ENCODE results near the gene NCK2.

Gene NCK2

GRCh38 chr2:105804266-105804665 lies 59.6 kb downstream of the NCK2 start:
- ATAC-seq (ENCODE audit: low read depth) (no peak), DNase-seq (ENCODE audit: low spot score) (no peak)
- H3K4me1 ChIP-seq (ENCODE audit: insufficient read depth, poor library complexity, severe bottlenecking) = no peaks in the 10 kb centered on the region
- TF ChIP-seq, protein P1, sequence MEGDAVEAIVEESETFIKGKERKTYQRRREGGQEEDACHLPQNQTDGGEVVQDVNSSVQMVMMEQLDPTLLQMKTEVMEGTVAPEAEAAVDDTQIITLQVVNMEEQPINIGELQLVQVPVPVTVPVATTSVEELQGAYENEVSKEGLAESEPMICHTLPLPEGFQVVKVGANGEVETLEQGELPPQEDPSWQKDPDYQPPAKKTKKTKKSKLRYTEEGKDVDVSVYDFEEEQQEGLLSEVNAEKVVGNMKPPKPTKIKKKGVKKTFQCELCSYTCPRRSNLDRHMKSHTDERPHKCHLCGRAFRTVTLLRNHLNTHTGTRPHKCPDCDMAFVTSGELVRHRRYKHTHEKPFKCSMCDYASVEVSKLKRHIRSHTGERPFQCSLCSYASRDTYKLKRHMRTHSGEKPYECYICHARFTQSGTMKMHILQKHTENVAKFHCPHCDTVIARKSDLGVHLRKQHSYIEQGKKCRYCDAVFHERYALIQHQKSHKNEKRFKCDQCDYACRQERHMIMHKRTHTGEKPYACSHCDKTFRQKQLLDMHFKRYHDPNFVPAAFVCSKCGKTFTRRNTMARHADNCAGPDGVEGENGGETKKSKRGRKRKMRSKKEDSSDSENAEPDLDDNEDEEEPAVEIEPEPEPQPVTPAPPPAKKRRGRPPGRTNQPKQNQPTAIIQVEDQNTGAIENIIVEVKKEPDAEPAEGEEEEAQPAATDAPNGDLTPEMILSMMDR (IDR thresholded peaks at IDR 0.05; ENCODE audit: poor library complexity, severe bottlenecking) = no peak
- no peaks in the 10 kb centered on the region for H3K27me3 ChIP-seq (ENCODE audit: insufficient read depth, poor library complexity, severe bottlenecking)
- no peak overlapping the region for H3K27ac ChIP-seq (ENCODE audit: poor library complexity, severe bottlenecking)
- H3K9me3 ChIP-seq (ENCODE audit: severe bottlenecking) = no peaks in the 10 kb centered on the region
- H3K36me3 ChIP-seq (ENCODE audit: low read depth) = no peaks in the 10 kb centered on the region; the same call in 1 of the 2 replicates
- H3K4me3 ChIP-seq (ENCODE audit: severe bottlenecking) = no peak overlapping the region

- no peaks in the 10 kb centered on the region for H3K27me3 ChIP-seq (ENCODE audit: insufficient read depth, poor library complexity, severe bottlenecking)
- H3K9me3 ChIP-seq (ENCODE audit: severe bottlenecking) = no peaks in the 10 kb centered on the region
- no peak for ATAC-seq (ENCODE audit: low read depth)
- TF ChIP-seq, protein P1 (IDR thresholded peaks at IDR 0.05; ENCODE audit: poor library complexity, severe bottlenecking) = no peak
- DNase-seq (ENCODE audit: low spot score) = no peak
- H3K4me1 ChIP-seq (ENCODE audit: insufficient read depth, poor library complexity, severe bottlenecking) = no peaks in the 10 kb centered on the region
- no peaks in the 10 kb centered on the region for H3K36me3 ChIP-seq (ENCODE audit: low read depth)
- H3K27ac ChIP-seq (ENCODE audit: poor library complexity, severe bottlenecking) = no peak overlapping the region
- no peak overlapping the region for H3K4me3 ChIP-seq (ENCODE audit: severe bottlenecking)
Measured at GRCh38 chr2:105806996-105807395, 62.3 kb downstream of the NCK2 start.

DNA sequence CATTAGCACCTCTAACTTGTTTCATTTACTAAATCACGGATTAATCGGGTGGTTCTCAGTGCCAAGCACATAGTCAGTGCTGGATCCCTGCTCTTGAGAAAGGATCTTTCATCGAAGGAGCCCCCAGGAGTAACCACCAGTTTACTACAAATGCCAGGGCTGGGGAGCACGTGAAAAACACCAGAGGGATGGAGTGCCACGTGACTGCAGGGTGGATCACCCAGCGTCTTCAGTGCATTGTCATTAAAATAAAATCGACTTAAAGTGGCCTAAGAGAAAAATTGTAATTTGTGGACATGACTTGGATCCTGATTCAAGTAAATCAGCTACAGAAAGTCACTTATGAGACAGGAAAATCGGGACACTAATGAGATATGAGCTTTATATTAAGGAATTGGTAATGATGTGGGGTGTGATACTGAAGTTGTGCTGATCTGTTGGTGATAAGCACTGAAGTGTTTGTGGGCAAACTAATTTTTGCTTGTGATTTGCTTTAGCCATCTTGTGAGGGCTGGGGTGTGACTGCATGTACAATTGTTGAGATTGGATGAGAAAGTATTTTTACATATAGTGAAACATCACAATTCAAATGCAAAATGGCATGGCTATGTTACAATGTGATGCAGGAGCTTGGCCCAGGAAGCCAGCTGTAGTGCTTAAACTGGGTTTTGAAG lies 63.8 kb downstream of the NCK2 start:
- Histone ChIP-seq H3K9me3 (ENCODE audit: severe bottlenecking) (no peaks in the 10 kb centered on the region), H3K4me3 (ENCODE audit: severe bottlenecking) (no peak overlapping the region), H3K4me1 (ENCODE audit: insufficient read depth, poor library complexity, severe bottlenecking) (no peaks in the 10 kb centered on the region), H3K27me3 (ENCODE audit: insufficient read depth, poor library complexity, severe bottlenecking) (no peaks in the 10 kb centered on the region), H3K27ac (ENCODE audit: poor library complexity, severe bottlenecking) (no peak overlapping the region), H3K36me3 (ENCODE audit: low read depth) (no peaks in the 10 kb centered on the region)
- DNase-seq (ENCODE audit: low spot score) = no peak
- TF ChIP-seq, protein P1 (IDR thresholded peaks at IDR 0.05; ENCODE audit: poor library complexity, severe bottlenecking) = no peak
- ATAC-seq (ENCODE audit: low read depth) = no peak

DNA sequence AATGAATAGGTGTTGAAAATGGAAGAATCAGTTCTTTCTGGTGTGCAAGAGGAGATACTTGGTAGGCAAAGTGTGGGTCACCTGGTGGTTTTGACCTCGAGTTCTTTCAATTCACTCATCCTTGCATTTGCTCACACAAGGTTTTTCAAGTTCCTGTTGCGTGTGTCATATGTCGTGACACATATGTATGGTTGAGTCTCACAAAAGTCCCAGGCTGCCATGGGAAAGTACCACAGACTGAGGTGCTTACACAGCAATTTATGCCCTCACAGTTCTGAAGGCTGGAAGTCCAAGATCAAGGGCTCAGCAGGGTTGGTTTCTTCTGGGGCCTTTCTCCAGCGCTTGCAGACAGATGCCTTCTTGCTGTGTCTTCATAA lies 64.4 kb downstream of the NCK2 start:
- no peak overlapping the region for H3K27ac ChIP-seq (ENCODE audit: poor library complexity, severe bottlenecking)
- DNase-seq (ENCODE audit: low spot score) = no peak
- ATAC-seq (ENCODE audit: low read depth) = no peak

GRCh38 chr2:105809723-105810122 lies 65.0 kb downstream of the NCK2 start:
- Histone ChIP-seq H3K4me3 (ENCODE audit: severe bottlenecking) (no peak overlapping the region), H3K36me3 (ENCODE audit: low read depth) (no peaks in the 10 kb centered on the region), H3K27ac (ENCODE audit: poor library complexity, severe bottlenecking) (no peak overlapping the region), H3K4me1 (ENCODE audit: insufficient read depth, poor library complexity, severe bottlenecking) (peaks cover 7% of the 10 kb centered on the region), H3K27me3 (ENCODE audit: insufficient read depth, poor library complexity, severe bottlenecking) (no peaks in the 10 kb centered on the region), H3K9me3 (ENCODE audit: severe bottlenecking) (no peaks in the 10 kb centered on the region)
- ATAC-seq (ENCODE audit: low read depth) = no peak
- TF ChIP-seq, protein P1 (IDR thresholded peaks at IDR 0.05; ENCODE audit: poor library complexity, severe bottlenecking) = no peak
- no peak for DNase-seq (ENCODE audit: low spot score)

More for the DNA sequence above, 64.4 kb downstream of the NCK2 start:
- H3K4me3 ChIP-seq (ENCODE audit: severe bottlenecking) = no peak overlapping the region
- TF ChIP-seq, protein P1 (IDR thresholded peaks at IDR 0.05; ENCODE audit: poor library complexity, severe bottlenecking) = no peak
- H3K27me3 ChIP-seq (ENCODE audit: insufficient read depth, poor library complexity, severe bottlenecking) = no peaks in the 10 kb centered on the region
- no peaks in the 10 kb centered on the region for H3K9me3 ChIP-seq (ENCODE audit: severe bottlenecking)
- H3K4me1 ChIP-seq (ENCODE audit: insufficient read depth, poor library complexity, severe bottlenecking) = peaks cover 4% of the 10 kb centered on the region
- H3K36me3 ChIP-seq (ENCODE audit: low read depth) = no peaks in the 10 kb centered on the region
